ENCODE data around the gene ARRDC4.

- TF ChIP-seq CTCF (IDR thresholded peaks at IDR 0.05) (no peak), EZH2phosphoT487 (IDR thresholded peaks at IDR 0.05; ENCODE audit: borderline replicate concordance, low read depth) (no peak), MAX (IDR thresholded peaks at IDR 0.05; ENCODE audit: low read depth) (no peak), REST (IDR thresholded peaks at IDR 0.05; ENCODE audit: low read depth, low read length) (no peak), USF2 (IDR thresholded peaks at IDR 0.05; ENCODE audit: borderline replicate concordance, low read depth, low read length) (no peak), EP300 (IDR thresholded peaks at IDR 0.05; ENCODE audit: borderline replicate concordance in 1 of 2, low read depth in 1 of 2, low read length in 1 of 2) (no peak), POLR2AphosphoS5 (IDR thresholded peaks at IDR 0.05; ENCODE audit: low read depth, low read length) (no peak), USF1 (IDR thresholded peaks at IDR 0.05; ENCODE audit: borderline replicate concordance, low read depth) (no peak), TCF12 (IDR thresholded peaks at IDR 0.05) (no peak), YY1 (IDR thresholded peaks at IDR 0.05; ENCODE audit: low read depth) (no peak), TEAD4 (IDR thresholded peaks at IDR 0.05; ENCODE audit: borderline replicate concordance, insufficient read depth) (no peak), RXRA (IDR thresholded peaks at IDR 0.05; ENCODE audit: borderline replicate concordance, low read depth) (no peak), JUND (IDR thresholded peaks at IDR 0.05) (no peak), TAF1 (IDR thresholded peaks at IDR 0.05; ENCODE audit: borderline replicate concordance, low read depth, low read length) (no peak)
These were observed 32.3 kb downstream of the ARRDC4 start for GRCh38 chr15:97992823-97993222.
